Muscle of arm (tissue), 12 donors: Measurements from ENCODE around the gene MAGI2. TPM values are rescaled to one million over a fixed set of nuclear protein-coding genes. Genes with fewer than 3 reads are reported as not detected.
"Not testable (repeated sequence)": the region's sequence is repeated elsewhere in the genome, so short reads cannot be mapped to it uniquely, and the experiment has no call there.

ENCODE experiments used
- DNase-seq: peaks from one replicate; pipeline ENCODE4 v3.0.0-alpha.2; 2013
- polyA plus RNA-seq, 12 donors: library from polyadenylated mRNA; unstranded; fragments of 120-200 nt; gene quantifications; one replicate each; pipeline ENCODE4 v1.2.1, GENCODE V29; 2013; ENCODE audit not compliant: insufficient read length in 12 of 12

MAGI2 gene
- polyA plus RNA-seq, 12 donors = 4.4 to 8.6 (median 6.4) TPM; not detected in 1

- no peak for DNase-seq
Observed at GRCh38 chr7:79159040-79159664, 294.3 kb downstream of the MAGI2 start.

GRCh38 chr7:79157281-79157680 is 296.2 kb downstream of the MAGI2 start:
- no peak for DNase-seq

GRCh38 chr7:79149831-79150230 is 303.6 kb downstream of the MAGI2 start:
- no peak for DNase-seq

DNA sequence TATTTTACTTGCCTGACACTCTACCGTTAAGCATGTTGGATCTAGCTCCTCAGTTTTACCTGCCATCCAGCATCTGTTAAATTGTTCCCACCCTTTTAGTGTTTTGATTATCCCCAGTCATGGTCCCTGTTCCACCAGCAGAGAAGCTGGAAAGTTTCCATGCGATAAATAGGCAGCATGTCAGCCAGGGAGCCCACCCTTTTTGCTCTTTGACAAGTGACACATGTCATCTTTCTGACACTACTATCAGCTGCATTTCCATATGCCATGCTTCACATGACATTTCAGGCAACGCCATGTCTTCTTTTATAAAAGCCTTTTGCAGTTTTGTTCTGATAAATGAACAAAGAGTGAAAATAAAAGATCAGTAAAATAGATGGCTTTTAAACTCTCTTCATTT is 310.8 kb downstream of the MAGI2 start:
- DNase-seq = no peak

DNA sequence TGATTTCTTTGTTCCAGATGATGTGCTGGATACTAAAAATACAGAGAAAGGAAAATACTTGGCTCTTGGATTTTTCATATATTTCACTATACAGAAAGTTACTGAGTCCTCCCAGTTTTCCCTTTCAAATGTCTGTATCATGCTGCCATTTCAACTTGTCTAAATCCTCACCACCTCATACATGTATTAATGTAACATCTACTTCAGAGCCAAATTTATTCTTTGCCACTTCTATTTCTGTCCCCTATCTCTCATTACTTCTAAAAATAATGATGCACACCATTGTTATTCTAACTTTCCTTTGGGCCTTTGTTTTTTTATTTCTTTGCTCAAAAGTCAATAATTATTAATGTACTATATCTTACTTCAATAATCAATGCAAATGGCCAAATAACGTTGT is 312.2 kb downstream of the MAGI2 start:
- no peak for DNase-seq

DNA sequence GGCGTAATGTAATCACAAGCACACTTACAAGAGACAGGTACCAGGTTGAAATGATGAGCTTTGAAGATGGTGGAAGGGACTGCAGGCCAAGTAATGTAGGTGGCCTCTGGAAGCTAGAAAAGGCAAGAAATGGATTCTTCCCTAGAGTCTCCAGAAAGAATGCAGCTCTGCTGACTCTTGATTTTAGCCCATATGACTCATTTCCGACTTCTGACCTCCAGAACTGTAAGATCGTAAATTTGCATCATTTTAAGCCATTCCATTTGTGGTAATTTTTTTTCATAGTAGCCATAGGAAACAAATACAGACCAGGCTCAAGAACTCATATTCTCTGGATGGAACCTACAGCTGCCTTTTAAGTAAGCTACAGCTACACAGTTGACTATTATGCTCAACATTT is 315.5 kb downstream of the MAGI2 start:
- DNase-seq = no peak

GRCh38 chr7:79132844-79133451 is 320.5 kb downstream of the MAGI2 start:
- DNase-seq = no peak

- DNase-seq = no peak
Observed at GRCh38 chr7:79130715-79131114, 322.8 kb downstream of the MAGI2 start.

DNA sequence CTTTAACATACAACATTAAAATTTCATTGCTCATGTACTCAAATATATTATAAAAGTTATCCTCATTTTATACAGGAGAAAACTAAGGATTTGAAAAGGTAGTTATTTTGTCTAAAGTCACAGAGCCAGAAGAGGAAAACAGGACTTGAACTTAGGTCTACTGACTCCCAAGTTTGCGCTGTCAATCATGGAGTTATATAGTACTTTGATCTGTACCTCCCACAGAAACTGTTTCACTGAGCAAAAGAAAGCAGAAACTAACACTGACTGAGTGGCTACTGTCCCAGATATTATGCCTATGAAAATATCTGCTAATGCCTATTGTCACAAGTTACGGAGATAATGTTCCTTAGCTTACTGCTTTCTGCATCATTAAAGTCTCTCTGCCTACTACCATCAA is 329.1 kb downstream of the MAGI2 start:
- DNase-seq = no peak

GRCh38 chr7:79118143-79118542 is 335.3 kb downstream of the MAGI2 start:
- DNase-seq = no peak

GRCh38 chr7:79096361-79096805 is 357.1 kb downstream of the MAGI2 start:
- no peak for DNase-seq

GRCh38 chr7:79093421-79093820 is 360.0 kb downstream of the MAGI2 start:
- no peak for DNase-seq

DNA sequence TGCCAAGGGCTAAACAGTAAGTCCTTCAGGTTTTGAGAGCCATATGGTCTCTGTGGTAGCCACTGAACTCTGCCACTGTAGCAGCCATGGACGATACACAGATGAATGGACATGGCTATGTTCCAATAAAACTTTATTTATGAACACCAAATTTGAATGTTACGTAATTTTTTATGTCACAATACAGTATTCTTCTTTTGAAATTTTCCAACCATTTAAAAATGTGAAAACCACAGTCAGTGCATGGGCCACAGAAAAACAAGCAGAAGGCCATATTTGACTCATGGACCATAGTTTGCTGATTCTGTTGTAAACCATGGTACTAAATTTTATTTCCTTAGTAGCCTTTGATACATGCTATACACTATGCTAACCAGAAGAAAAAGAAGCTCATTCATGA is 361.8 kb downstream of the MAGI2 start:
- no peak for DNase-seq

DNA sequence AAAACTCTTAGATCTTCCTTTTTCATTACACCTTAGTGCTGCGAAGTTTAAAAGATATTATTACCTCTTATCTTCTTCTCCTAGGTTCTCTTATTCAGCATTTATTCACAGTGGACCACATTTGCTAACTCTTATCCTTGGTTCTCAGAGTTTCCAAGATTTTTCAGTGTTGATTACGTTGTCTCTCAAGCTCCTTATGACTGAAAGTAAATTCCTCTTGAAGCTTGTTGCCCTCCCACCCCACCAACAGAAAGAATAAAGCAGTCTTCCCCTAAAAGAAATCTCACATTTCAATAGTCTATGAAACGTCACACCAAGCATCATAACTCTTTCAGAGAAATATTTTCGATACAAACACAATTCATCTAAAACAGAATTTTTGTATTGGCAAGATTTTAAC is 362.5 kb downstream of the MAGI2 start:
- no peak for DNase-seq

- DNase-seq = no peak
Observed at GRCh38 chr7:79090543-79090942, 362.9 kb downstream of the MAGI2 start.

GRCh38 chr7:79084423-79084822 is 369.0 kb downstream of the MAGI2 start:
- DNase-seq = no peak

- no peak for DNase-seq
Observed at GRCh38 chr7:79079919-79080554, 373.4 kb downstream of the MAGI2 start.

GRCh38 chr7:79078273-79078672 is 375.2 kb downstream of the MAGI2 start:
- DNase-seq = no peak

- not testable (repeated sequence) for DNase-seq
Observed at GRCh38 chr7:79071187-79071586, 382.3 kb downstream of the MAGI2 start.

GRCh38 chr7:79064187-79064823 is 389.2 kb downstream of the MAGI2 start:
- DNase-seq = no peak

GRCh38 chr7:79063019-79063698 is 390.3 kb downstream of the MAGI2 start:
- DNase-seq = no peak

DNA sequence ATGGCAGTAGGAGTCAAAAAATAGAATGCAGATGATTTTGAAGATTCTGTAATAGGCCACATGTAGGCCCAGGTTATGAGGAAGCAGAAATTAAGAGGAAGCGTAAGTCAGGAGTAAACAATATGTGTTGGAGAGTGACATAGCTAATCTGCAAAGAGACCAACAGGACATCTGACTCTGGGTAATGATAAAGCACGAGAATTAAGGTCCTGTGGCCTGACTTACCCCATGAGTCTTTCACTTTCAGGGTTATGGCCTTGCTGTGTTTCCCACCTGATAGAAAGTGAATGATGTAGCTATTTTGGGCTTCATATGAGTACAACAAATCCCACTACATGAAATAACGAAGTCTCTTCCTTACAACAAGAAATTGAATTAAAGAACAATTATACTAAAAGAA is 393.0 kb downstream of the MAGI2 start:
- no peak for DNase-seq
